ENCODE measurements around the gene TSPAN1. TPM values are rescaled to one million over a fixed set of nuclear protein-coding genes. Genes with fewer than 3 reads are reported as not detected.
A peak's percentile ranks its signal among the peaks of the same experiment; 100 is the strongest.

The TSPAN1 gene
- polyA plus RNA-seq, 1 of the 3 experiments (the other 2 are of a cell fraction), result 12.2 TPM

DNA sequence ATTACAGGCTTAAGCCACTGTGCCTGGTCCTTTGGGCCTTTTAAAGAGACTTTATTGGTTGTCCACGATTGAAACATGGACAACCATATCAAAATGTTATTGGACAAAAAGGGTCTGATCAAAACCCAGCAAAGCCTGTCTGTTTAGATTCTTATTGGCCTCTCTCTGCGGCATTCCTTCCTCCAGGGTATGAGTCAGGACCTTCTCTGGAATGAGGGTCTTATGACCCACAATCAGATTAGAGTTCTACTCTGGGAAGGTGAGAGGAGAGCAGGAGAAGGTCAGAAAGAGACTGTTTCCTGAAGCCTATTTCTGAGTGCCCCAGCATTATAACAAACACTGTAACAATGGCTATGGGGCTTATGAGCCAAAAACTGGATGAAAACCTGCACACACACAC, 36.2 kb downstream of the TSPAN1 start:
- CTCF ChIA-PET, result interaction anchor here (2.0 kb wide), 1 partner anchor 13 kb away, joined by 10 read pairs; no protein-coding TSS in a partner anchor
- TF ChIP-seq CTCF (IDR thresholded peaks at IDR 0.05), result 0 out of 2 replicates have a peak, but pooled peaks have one; percentile 7
- TF ChIP-seq, protein P1, sequence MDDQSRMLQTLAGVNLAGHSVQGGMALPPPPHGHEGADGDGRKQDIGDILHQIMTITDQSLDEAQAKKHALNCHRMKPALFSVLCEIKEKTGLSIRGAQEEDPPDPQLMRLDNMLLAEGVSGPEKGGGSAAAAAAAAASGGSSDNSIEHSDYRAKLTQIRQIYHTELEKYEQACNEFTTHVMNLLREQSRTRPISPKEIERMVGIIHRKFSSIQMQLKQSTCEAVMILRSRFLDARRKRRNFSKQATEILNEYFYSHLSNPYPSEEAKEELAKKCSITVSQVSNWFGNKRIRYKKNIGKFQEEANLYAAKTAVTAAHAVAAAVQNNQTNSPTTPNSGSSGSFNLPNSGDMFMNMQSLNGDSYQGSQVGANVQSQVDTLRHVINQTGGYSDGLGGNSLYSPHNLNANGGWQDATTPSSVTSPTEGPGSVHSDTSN (IDR thresholded peaks at IDR 0.05), result no peak
- Histone ChIP-seq H2AFZ (ENCODE audit: low read depth) (no peak overlapping the region), H3K79me2 (ENCODE audit: insufficient read depth) (no peaks in the 10 kb centered on the region), H3K4me1 (ENCODE audit: control insufficient read depth in 1 of 2, insufficient read depth in 2 of 2, low read depth in 1 of 2, low read length in 1 of 2) (no peaks in the 10 kb centered on the region), H3K9me3 (no peaks in the 10 kb centered on the region), H3K27me3 (ENCODE audit: insufficient read depth) (no peaks in the 10 kb centered on the region), H4K20me1 (ENCODE audit: insufficient read depth) (no peaks in the 10 kb centered on the region), H3K9ac (no peak overlapping the region), H3K36me3 (replicated peaks in 1 of 2; ENCODE audit: control insufficient read depth in 1 of 2, insufficient read depth in 2 of 2, low read length in 1 of 2) (no peaks in the 10 kb centered on the region), H3F3A (replicated peaks; ENCODE audit: insufficient read depth) (no peaks in the 10 kb centered on the region), H3K4me3 (ENCODE audit: low read depth in 2 of 2, low read length in 1 of 2) (no peak overlapping the region), H3K27ac (ENCODE audit: low read depth in 2 of 2, low read length in 1 of 2) (no peak overlapping the region), H3K4me2 (no peak overlapping the region), H3K9me2 (no peaks in the 10 kb centered on the region)
- 68% methylated on average over 2 of the region's 2 CpGs for WGBS (ENCODE audit: low lambda C conversion rate)
- POLR2A ChIA-PET, result no interaction called here
- no peak for DNase-seq

GRCh38 chr1:46215504-46215903, 40.6 kb downstream of the TSPAN1 start:
- Histone ChIP-seq H3K9ac (no peak overlapping the region), H3K4me3 (ENCODE audit: low read depth in 2 of 2, low read length in 1 of 2) (no peak overlapping the region), H4K20me1 (ENCODE audit: insufficient read depth) (no peaks in the 10 kb centered on the region), H3K9me2 (no peaks in the 10 kb centered on the region), H3K79me2 (ENCODE audit: insufficient read depth) (no peaks in the 10 kb centered on the region), H2AFZ (ENCODE audit: low read depth) (no peak overlapping the region), H3K9me3 (no peaks in the 10 kb centered on the region), H3K4me2 (no peak overlapping the region), H3K4me1 (ENCODE audit: control insufficient read depth in 1 of 2, insufficient read depth in 2 of 2, low read depth in 1 of 2, low read length in 1 of 2) (no peaks in the 10 kb centered on the region), H3K27me3 (ENCODE audit: insufficient read depth) (no peaks in the 10 kb centered on the region), H3K27ac (ENCODE audit: low read depth in 2 of 2, low read length in 1 of 2) (no peak overlapping the region), H3K36me3 (replicated peaks in 1 of 2; ENCODE audit: control insufficient read depth in 1 of 2, insufficient read depth in 2 of 2, low read length in 1 of 2) (no peaks in the 10 kb centered on the region), H3F3A (replicated peaks; ENCODE audit: insufficient read depth) (no peaks in the 10 kb centered on the region)
- TF ChIP-seq MXI1 (IDR thresholded peaks at IDR 0.05; ENCODE audit: low read depth, low read length) (no peak), TCF12 (IDR thresholded peaks at IDR 0.05) (no peak), RAD21 (IDR thresholded peaks at IDR 0.05; ENCODE audit: low read length) (no peak), SIN3A (IDR thresholded peaks at IDR 0.05; ENCODE audit: borderline replicate concordance, low read depth, low read length) (no peak), YY1 (IDR thresholded peaks at IDR 0.05; ENCODE audit: low read depth) (no peak), POLR2AphosphoS5 (IDR thresholded peaks at IDR 0.05; ENCODE audit: low read depth, low read length) (no peak), FOSL2 (IDR thresholded peaks at IDR 0.05; ENCODE audit: borderline replicate concordance, low read depth) (no peak), TEAD4 (IDR thresholded peaks at IDR 0.05; ENCODE audit: borderline replicate concordance, insufficient read depth) (no peak), SMC3 (IDR thresholded peaks at IDR 0.05; ENCODE audit: low read depth, low read length) (no peak), GABPA (IDR thresholded peaks at IDR 0.05; ENCODE audit: low read depth) (no peak), NFIC (IDR thresholded peaks at IDR 0.05; ENCODE audit: borderline replicate concordance) (no peak), NRF1 (IDR thresholded peaks at IDR 0.05; ENCODE audit: low read depth, low read length) (no peak), RXRA (IDR thresholded peaks at IDR 0.05; ENCODE audit: borderline replicate concordance, low read depth) (no peak), EP300 (IDR thresholded peaks at IDR 0.05; ENCODE audit: borderline replicate concordance in 1 of 2, low read depth in 1 of 2, low read length in 1 of 2) (no peak), MEF2A (IDR thresholded peaks at IDR 0.05; ENCODE audit: borderline replicate concordance, low read depth) (no peak), CHD2 (IDR thresholded peaks at IDR 0.05; ENCODE audit: low read length, partially characterized antibody) (no peak), TAF1 (IDR thresholded peaks at IDR 0.05; ENCODE audit: borderline replicate concordance, low read depth, low read length) (no peak), RCOR1 (IDR thresholded peaks at IDR 0.05; ENCODE audit: low read length) (no peak), USF2 (IDR thresholded peaks at IDR 0.05; ENCODE audit: borderline replicate concordance, low read depth, low read length) (no peak)
- TF ChIP-seq, protein P2, sequence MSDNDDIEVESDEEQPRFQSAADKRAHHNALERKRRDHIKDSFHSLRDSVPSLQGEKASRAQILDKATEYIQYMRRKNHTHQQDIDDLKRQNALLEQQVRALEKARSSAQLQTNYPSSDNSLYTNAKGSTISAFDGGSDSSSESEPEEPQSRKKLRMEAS (IDR thresholded peaks at IDR 0.05; ENCODE audit: low read depth), result no peak
- ChIA-PET CTCF (no interaction called here), POLR2A (no interaction called here)
- DNase-seq, result no peak
